ENCODE data around the gene INSYN2B. TPM values are rescaled to one million over a fixed set of nuclear protein-coding genes. Genes with fewer than 3 reads are reported as not detected.

The INSYN2B gene
- total RNA-seq, 4 donors from 2014 or later = not detected

GRCh38 chr5:169850409-169850808, 129.9 kb downstream of the INSYN2B start:
- TF ChIP-seq POLR2A (IDR thresholded peaks at IDR 0.05) = no peak
- TF ChIP-seq, protein P1, sequence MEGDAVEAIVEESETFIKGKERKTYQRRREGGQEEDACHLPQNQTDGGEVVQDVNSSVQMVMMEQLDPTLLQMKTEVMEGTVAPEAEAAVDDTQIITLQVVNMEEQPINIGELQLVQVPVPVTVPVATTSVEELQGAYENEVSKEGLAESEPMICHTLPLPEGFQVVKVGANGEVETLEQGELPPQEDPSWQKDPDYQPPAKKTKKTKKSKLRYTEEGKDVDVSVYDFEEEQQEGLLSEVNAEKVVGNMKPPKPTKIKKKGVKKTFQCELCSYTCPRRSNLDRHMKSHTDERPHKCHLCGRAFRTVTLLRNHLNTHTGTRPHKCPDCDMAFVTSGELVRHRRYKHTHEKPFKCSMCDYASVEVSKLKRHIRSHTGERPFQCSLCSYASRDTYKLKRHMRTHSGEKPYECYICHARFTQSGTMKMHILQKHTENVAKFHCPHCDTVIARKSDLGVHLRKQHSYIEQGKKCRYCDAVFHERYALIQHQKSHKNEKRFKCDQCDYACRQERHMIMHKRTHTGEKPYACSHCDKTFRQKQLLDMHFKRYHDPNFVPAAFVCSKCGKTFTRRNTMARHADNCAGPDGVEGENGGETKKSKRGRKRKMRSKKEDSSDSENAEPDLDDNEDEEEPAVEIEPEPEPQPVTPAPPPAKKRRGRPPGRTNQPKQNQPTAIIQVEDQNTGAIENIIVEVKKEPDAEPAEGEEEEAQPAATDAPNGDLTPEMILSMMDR (IDR thresholded peaks at IDR 0.05) = no peak
- H3K4me3 ChIP-seq (replicated peaks in 1 of 3) = no peak overlapping the region
- H3K9me3 ChIP-seq = no peaks in the 10 kb centered on the region
- 96 to 98% methylated on average over 2 of the region's 2 CpGs for WGBS, 2 donors
- intact Hi-C loops (cut with DNase I) = no loop called here
- H3K27me3 ChIP-seq = no peaks in the 10 kb centered on the region
- no peaks in the 10 kb centered on the region for H3K36me3 ChIP-seq
- DNase-seq = no peak
- no peak overlapping the region for H3K27ac ChIP-seq
- H3K4me1 ChIP-seq = no peaks in the 10 kb centered on the region

DNA sequence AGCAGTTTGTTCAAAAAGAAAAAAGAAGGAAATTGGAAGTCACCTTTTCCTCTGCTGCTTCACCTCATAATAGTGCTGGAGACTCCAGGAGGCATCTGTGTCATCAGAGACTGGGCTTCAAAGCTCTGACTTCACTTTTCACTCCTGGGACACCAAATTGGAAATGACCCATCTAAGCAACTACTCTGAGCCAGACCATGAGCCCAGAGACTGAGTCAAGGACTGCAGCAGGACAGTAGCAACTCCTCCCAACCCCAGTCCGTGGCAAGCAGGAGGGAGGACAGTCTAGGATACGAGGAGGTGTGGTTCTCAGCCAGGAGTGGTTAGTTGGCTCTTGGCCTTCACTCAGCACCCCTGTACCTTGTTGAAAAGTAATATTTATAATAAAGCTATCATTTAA, 131.5 kb downstream of the INSYN2B start:
- H3K36me3 ChIP-seq = no peaks in the 10 kb centered on the region
- no peaks in the 10 kb centered on the region for H3K27me3 ChIP-seq
- DNase-seq = no peak
- 68 to 81% methylated on average over 2 of the region's 2 CpGs for WGBS, 2 donors
- intact Hi-C loops (cut with DNase I) = no loop called here
- no peaks in the 10 kb centered on the region for H3K9me3 ChIP-seq
- H3K4me1 ChIP-seq = no peaks in the 10 kb centered on the region
- TF ChIP-seq POLR2A (IDR thresholded peaks at IDR 0.05) = no peak
- TF ChIP-seq, protein P1 (IDR thresholded peaks at IDR 0.05) = no peak
- no peak overlapping the region for H3K27ac ChIP-seq
- H3K4me3 ChIP-seq (replicated peaks in 1 of 3) = no peak overlapping the region

- Histone ChIP-seq H3K9me3 (no peaks in the 10 kb centered on the region), H3K27ac (no peak overlapping the region), H3K36me3 (no peaks in the 10 kb centered on the region), H3K4me1 (no peaks in the 10 kb centered on the region), H3K4me3 (replicated peaks in 1 of 3) (no peak overlapping the region), H3K27me3 (no peaks in the 10 kb centered on the region)
- DNase-seq = no peak
- intact Hi-C loops (cut with DNase I) = no loop called here
- TF ChIP-seq, protein P1 (IDR thresholded peaks at IDR 0.05) = no peak
- TF ChIP-seq POLR2A (IDR thresholded peaks at IDR 0.05) = no peak
- WGBS, 2 donors = 80 to 81% methylated on average over 3 of the region's 3 CpGs
Observed at GRCh38 chr5:169848271-169848670, 132.0 kb downstream of the INSYN2B start.

- H3K27me3 ChIP-seq = no peaks in the 10 kb centered on the region
- intact Hi-C loops (cut with DNase I) = no loop called here
- no peak overlapping the region for H3K27ac ChIP-seq
- no peaks in the 10 kb centered on the region for H3K9me3 ChIP-seq
- H3K4me3 ChIP-seq (replicated peaks in 1 of 3) = no peak overlapping the region
- TF ChIP-seq, protein P1 (IDR thresholded peaks at IDR 0.05) = no peak
- TF ChIP-seq POLR2A (IDR thresholded peaks at IDR 0.05) = no peak
- DNase-seq = no peak
- WGBS, 2 donors = 77 to 87% methylated on average over 1 of the region's 1 CpG
- no peaks in the 10 kb centered on the region for H3K36me3 ChIP-seq
- H3K4me1 ChIP-seq = no peaks in the 10 kb centered on the region
Observed at GRCh38 chr5:169847519-169847918, 132.8 kb downstream of the INSYN2B start.

GRCh38 chr5:169842699-169843098, 137.6 kb downstream of the INSYN2B start:
- Histone ChIP-seq H3K4me1 (no peaks in the 10 kb centered on the region), H3K9me3 (no peaks in the 10 kb centered on the region), H3K27ac (no peak overlapping the region), H3K27me3 (no peaks in the 10 kb centered on the region), H3K4me3 (replicated peaks in 1 of 3) (no peak overlapping the region), H3K36me3 (no peaks in the 10 kb centered on the region)
- intact Hi-C loops (cut with DNase I) = no loop called here
- TF ChIP-seq POLR2A (IDR thresholded peaks at IDR 0.05) = no peak
- TF ChIP-seq, protein P1 (IDR thresholded peaks at IDR 0.05) = no peak
- DNase-seq = no peak

Measured in thyroid gland (tissue), 4 donors.